HG02870 (cell line): ENCODE results near the gene SLC25A13.

Source experiments
- ATAC-seq: cut with Tn5 transposase; IDR thresholded peaks from one replicate; pipeline ENCODE4 v1.9.1; 2021; ENCODE audit warnings: mild to moderate bottlenecking, moderate library complexity; ENCODE audit not compliant: unreplicated experiment

Gene SLC25A13

GRCh38 chr7:96211954-96212353 is 109.9 kb downstream of the SLC25A13 start:
- ATAC-seq: no peak

- ATAC-seq: no peak
Observed at GRCh38 chr7:96205665-96206064, 116.2 kb downstream of the SLC25A13 start.

GRCh38 chr7:96204601-96205000 is 117.3 kb downstream of the SLC25A13 start:
- no peak for ATAC-seq

- no peak for ATAC-seq
Observed at GRCh38 chr7:96203786-96204185, 118.1 kb downstream of the SLC25A13 start.

- no peak for ATAC-seq
Observed at GRCh38 chr7:96202102-96202501, 119.8 kb downstream of the SLC25A13 start.

- ATAC-seq: no peak
Observed at GRCh38 chr7:96200740-96201139, 121.2 kb downstream of the SLC25A13 start.

GRCh38 chr7:96199421-96199820 is 122.5 kb downstream of the SLC25A13 start:
- no peak for ATAC-seq

GRCh38 chr7:96198047-96198636 is 123.8 kb downstream of the SLC25A13 start:
- ATAC-seq: no peak

GRCh38 chr7:96196676-96197075 is 125.2 kb downstream of the SLC25A13 start:
- ATAC-seq: no peak

- ATAC-seq: no peak
Observed at GRCh38 chr7:96189129-96189820, 132.6 kb downstream of the SLC25A13 start.

- ATAC-seq: no peak
Observed at GRCh38 chr7:96188591-96188991, 133.3 kb downstream of the SLC25A13 start.

- ATAC-seq: no peak
Observed at GRCh38 chr7:96188174-96188581, 133.7 kb downstream of the SLC25A13 start.

GRCh38 chr7:96187735-96188134 is 134.2 kb downstream of the SLC25A13 start:
- no peak for ATAC-seq

- no peak for ATAC-seq
Observed at GRCh38 chr7:96184783-96185182, 137.1 kb downstream of the SLC25A13 start.

- no peak for ATAC-seq
Observed at GRCh38 chr7:96183163-96183670, 138.7 kb downstream of the SLC25A13 start.

GRCh38 chr7:96182424-96183158 is 139.3 kb downstream of the SLC25A13 start:
- ATAC-seq: peak; percentile 99

GRCh38 chr7:96181174-96181573 is 140.7 kb downstream of the SLC25A13 start:
- ATAC-seq: no peak

- ATAC-seq: no peak
Observed at GRCh38 chr7:96179837-96180236, 142.1 kb downstream of the SLC25A13 start.

GRCh38 chr7:96179341-96179740 is 142.6 kb downstream of the SLC25A13 start:
- ATAC-seq: no peak

- ATAC-seq: no peak
Observed at GRCh38 chr7:96178581-96178980, 143.3 kb downstream of the SLC25A13 start.

GRCh38 chr7:96177353-96177752 is 144.5 kb downstream of the SLC25A13 start:
- ATAC-seq: no peak

- ATAC-seq: no peak
Observed at GRCh38 chr7:96174812-96175211, 147.1 kb downstream of the SLC25A13 start.
